Prostate gland (tissue), 2 donors: ENCODE measurements around the gene KIAA1614.

ENCODE experiments used
- POLR2A ChIP-seq: fragments of 450-650 bp; IDR thresholded peaks from one replicate; pipeline ENCODE4 v1.6.1; 2016; ENCODE audit warnings: antibody characterized with exemption, mild to moderate bottlenecking
- POLR2AphosphoS5 ChIP-seq: sonication (generic); formaldehyde crosslinking; IDR thresholded peaks from one replicate; pipeline ENCODE4 v1.6.1; 2017; ENCODE audit warnings: antibody characterized with exemption
- TF ChIP-seq, protein P1 (sequence below), 4 experiments: fragments of 200-600 bp in 2 of 4; fragments of 450-650 bp in 2 of 4; sonication (generic) in 2 of 4; IDR thresholded peaks; 1 replicate in 3 of 4; 2 replicates in 1 of 4; pipeline ENCODE4 v1.5.1; 2016 to 2019; ENCODE audit warnings: antibody characterized with exemption in 4 of 4, mild to moderate bottlenecking in 2 of 4, moderate library complexity in 2 of 4

- TF ChIP-seq POLR2AphosphoS5 (no peak), POLR2A (no peak)
- TF ChIP-seq, protein P1, sequence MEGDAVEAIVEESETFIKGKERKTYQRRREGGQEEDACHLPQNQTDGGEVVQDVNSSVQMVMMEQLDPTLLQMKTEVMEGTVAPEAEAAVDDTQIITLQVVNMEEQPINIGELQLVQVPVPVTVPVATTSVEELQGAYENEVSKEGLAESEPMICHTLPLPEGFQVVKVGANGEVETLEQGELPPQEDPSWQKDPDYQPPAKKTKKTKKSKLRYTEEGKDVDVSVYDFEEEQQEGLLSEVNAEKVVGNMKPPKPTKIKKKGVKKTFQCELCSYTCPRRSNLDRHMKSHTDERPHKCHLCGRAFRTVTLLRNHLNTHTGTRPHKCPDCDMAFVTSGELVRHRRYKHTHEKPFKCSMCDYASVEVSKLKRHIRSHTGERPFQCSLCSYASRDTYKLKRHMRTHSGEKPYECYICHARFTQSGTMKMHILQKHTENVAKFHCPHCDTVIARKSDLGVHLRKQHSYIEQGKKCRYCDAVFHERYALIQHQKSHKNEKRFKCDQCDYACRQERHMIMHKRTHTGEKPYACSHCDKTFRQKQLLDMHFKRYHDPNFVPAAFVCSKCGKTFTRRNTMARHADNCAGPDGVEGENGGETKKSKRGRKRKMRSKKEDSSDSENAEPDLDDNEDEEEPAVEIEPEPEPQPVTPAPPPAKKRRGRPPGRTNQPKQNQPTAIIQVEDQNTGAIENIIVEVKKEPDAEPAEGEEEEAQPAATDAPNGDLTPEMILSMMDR (IDR thresholded peaks at IDR 0.05) = no peak
Measured at GRCh38 chr1:180947901-180948640, 35.4 kb downstream of the KIAA1614 start.
